Heart right ventricle (tissue), 16 donors: ENCODE measurements around the gene HDAC11. TPM values are rescaled to one million over a fixed set of nuclear protein-coding genes. Genes with fewer than 3 reads are reported as not detected.
A peak's percentile ranks its signal among the peaks of the same experiment; 100 is the strongest.
"Not testable (repeated sequence)": the region's sequence is repeated elsewhere in the genome, so short reads cannot be mapped to it uniquely, and the experiment has no call there.

Experiments
- ATAC-seq, 8 donors: fragments of 200-7000 bp; cut with Tn5 transposase; one replicate each; pipeline ENCODE4 v1.9.1; 2020; ENCODE audit warnings: mild to moderate bottlenecking in 8 of 8, moderate library complexity in 8 of 8, moderate number of reproducible peaks in 1 of 8
- DNase-seq, 2 donors: peaks; one replicate each; pipeline ENCODE4 v3.0.0-alpha.2; 2020
- H3K27ac ChIP-seq, 10 donors: fragments of 200-600 bp; sonication (generic) in 2 of 10; one replicate each; pipeline versions ENCODE4 v1.5.0 to v1.8.0; 2020 to 2022; ENCODE audit warnings: mild to moderate bottlenecking in 3 of 10
- H3K27me3 ChIP-seq, 7 donors: fragments of 200-600 bp; one replicate each; pipeline ENCODE4 v1.8.0; 2021 to 2022; ENCODE audit warnings: mild to moderate bottlenecking in 2 of 7
- H3K36me3 ChIP-seq, 9 donors: fragments of 200-600 bp; sonication (generic) in 1 of 9; one replicate each; pipeline versions ENCODE4 v1.5.0 to v1.8.0; 2020 to 2022; ENCODE audit warnings: mild to moderate bottlenecking in 2 of 9
- H3K4me1 ChIP-seq, 9 donors: fragments of 200-600 bp; sonication (generic) in 1 of 9; one replicate each; pipeline versions ENCODE4 v1.5.0 to v1.8.0; 2020 to 2022; ENCODE audit warnings: mild to moderate bottlenecking in 4 of 9
- H3K4me3 ChIP-seq, 10 donors: fragments of 200-600 bp; sonication (generic) in 2 of 10; one replicate each; pipeline versions ENCODE4 v1.5.0 to v1.8.0; 2020 to 2022; ENCODE audit warnings: mild to moderate bottlenecking in 7 of 10, moderate library complexity in 2 of 10
- H3K9me3 ChIP-seq, 11 donors: fragments of 200-600 bp in 10 of 11; sonication (generic) in 2 of 11; one replicate each; pipeline versions ENCODE4 v1.5.0 to v1.8.0; 2013 to 2022; ENCODE audit warnings: mild to moderate bottlenecking in 2 of 11, control low read depth in 1 of 11, moderate library complexity in 1 of 11
- WGBS, 2 donors: extraction: QIAGEN DNeasy Blood & Tissue Kit; methylation state at CpG; one replicate each; pipeline ENCODE4 v1.1.7; 2013; ENCODE audit warnings: inconsistent platforms in 1 of 2; 5-methylcytosine and 5-hydroxymethylcytosine counted together
- intact Hi-C, 10 donors: fragments of 100-400 bp; cut with DNase I; formaldehyde crosslinking; loops; one replicate each; pipeline versions ENCODE4 v1.11.1 to v1.14.2; 2022
- polyA plus RNA-seq, 2 donors: library from polyadenylated mRNA; stranded (reverse); fragments of 200-250 nt; gene quantifications; one replicate each; pipeline ENCODE4 v1.2.3, GENCODE V29; 2013
- total RNA-seq, 10 donors: library from RNA; stranded (reverse); fragmentation: NEBNext Ultra II Directional in 3 of 10; extraction: Animal tissue kit (Norgen Biotek cat#: 25700) in 3 of 10; gene quantifications; one replicate each; pipeline versions ENCODE4 v1.2.1 to v1.2.4, GENCODE V29; 2021 to 2023
- TF ChIP-seq, protein P1 (sequence below), 9 donors: fragments of 200-600 bp; sonication (generic) in 2 of 9; IDR thresholded peaks; one replicate each; pipeline versions ENCODE4 v1.5.0 to v1.8.0; 2021 to 2022; ENCODE audit warnings: antibody characterized with exemption in 9 of 9, mild to moderate bottlenecking in 5 of 9, moderate library complexity in 1 of 9
- donor health status: Arrhythmogenic right ventricular cardiomyopathy.
- donor health status: ischemic (EF 13 %, LVEDD 7.1; RV severe dilation, severe dysfunction).
- donor health status: healthy with polysubstance abuse.
- donor health status: DM: no; HTN: yes; CAD: no.
- donor health status: DM: no; HTN: no; CAD: no.
- donor health status: ischemic (EF 25% LVEDD 6.9; RV normal size, moderate dysfunction).
- donor health status: ischemic (EF 25% LVEDD 5.7; RV mildly dilated, moderate dysfunction).
- donor health status: healthy.
- donor health status: DM: yes; HTN: yes; CAD: no.
- donor health status: Ischemic cardiomyopathy.
- donor health status: ischemic (EF 35%, LVEDD 5.7; RV mildly dilated, moderate dysfunction).
- donor health status: nonischemic (EF 11% LVEDD 7.7; RV severe dilation, severe dysfunction).
- donor health status: DM: yes; HTN: yes; CAD: no.
- donor health status: PGD.
- donor health status: ischemic (EF 29% LVEDD 5.4; RV normal size, mild dysfunction).
- donor health status: nonischemic (EF 23%, LVEDD 6.1; RV moderate dilation, normal function).

Gene HDAC11
- total and polyA plus RNA-seq, 12 donors = 15.9 to 46.0 (median 33.3) TPM

DNA sequence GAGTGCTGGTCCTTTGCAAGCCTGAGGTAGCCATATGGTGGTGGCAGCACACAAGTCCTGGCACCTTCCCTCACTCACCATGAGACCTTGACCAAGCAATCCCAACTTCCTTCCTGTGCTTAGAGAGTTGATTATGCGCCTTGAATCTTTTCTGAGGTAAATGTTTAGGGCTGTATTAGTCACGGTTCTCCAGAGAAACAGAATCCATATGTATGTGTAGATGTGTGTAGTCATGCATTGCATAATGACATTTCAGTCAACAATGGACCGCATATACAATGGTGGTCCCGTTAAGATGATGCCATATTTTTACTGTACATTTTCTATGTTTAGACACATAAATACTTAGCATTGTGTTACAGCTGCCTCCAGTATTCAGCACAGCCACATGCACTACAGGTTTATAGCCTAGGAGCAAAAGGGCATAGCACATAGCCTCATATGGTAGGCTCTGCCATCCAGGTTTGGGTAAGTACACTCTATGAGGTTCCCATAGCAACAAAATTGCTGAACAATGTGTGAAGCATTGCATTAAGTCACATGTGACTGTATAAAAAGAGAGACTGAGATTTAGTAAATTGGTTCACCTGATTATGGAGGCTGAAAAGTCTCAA, 39.8 kb upstream of the HDAC11 start:
- no peak overlapping the region for H3K27ac ChIP-seq
- intact Hi-C loops = no loop called here
- H3K4me1 ChIP-seq = no peaks in the 10 kb centered on the region
- no peaks in the 10 kb centered on the region for H3K36me3 ChIP-seq
- DNase-seq = no peak
- ATAC-seq = no peak
- no peaks in the 10 kb centered on the region for H3K9me3 ChIP-seq
- TF ChIP-seq, protein P1, sequence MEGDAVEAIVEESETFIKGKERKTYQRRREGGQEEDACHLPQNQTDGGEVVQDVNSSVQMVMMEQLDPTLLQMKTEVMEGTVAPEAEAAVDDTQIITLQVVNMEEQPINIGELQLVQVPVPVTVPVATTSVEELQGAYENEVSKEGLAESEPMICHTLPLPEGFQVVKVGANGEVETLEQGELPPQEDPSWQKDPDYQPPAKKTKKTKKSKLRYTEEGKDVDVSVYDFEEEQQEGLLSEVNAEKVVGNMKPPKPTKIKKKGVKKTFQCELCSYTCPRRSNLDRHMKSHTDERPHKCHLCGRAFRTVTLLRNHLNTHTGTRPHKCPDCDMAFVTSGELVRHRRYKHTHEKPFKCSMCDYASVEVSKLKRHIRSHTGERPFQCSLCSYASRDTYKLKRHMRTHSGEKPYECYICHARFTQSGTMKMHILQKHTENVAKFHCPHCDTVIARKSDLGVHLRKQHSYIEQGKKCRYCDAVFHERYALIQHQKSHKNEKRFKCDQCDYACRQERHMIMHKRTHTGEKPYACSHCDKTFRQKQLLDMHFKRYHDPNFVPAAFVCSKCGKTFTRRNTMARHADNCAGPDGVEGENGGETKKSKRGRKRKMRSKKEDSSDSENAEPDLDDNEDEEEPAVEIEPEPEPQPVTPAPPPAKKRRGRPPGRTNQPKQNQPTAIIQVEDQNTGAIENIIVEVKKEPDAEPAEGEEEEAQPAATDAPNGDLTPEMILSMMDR (IDR thresholded peaks at IDR 0.05) = no peak
- peaks cover 0 to 15% (median 3%) of the 10 kb centered on the region in 7 donors for H3K27me3 ChIP-seq
- 79 to 83% methylated on average over 4 of the region's 4 CpGs for WGBS, 2 donors
- no peak overlapping the region for H3K4me3 ChIP-seq

DNA sequence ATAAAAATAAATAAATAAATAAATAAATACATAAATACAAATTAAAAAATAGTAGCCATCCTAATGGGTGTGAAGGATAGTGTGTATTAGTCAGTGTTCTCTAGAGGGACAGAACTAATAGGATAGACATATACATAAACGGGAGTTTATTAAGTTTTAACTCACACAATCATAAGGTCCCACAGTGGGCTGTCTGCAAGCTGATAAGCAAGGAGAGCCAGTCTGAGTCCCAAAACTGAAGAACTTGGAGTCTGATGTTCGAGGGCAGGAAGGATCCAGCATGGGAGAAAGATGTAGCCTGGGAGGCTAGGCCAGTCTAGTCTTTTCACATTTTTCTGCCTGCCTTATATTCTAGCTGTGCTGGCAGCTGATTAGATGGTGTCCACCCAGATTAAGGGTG, 37.2 kb upstream of the HDAC11 start:
- H3K4me3 ChIP-seq, H3K9me3 ChIP-seq, H3K27ac ChIP-seq, ATAC-seq, DNase-seq, H3K27me3 ChIP-seq, intact Hi-C loops, H3K36me3 ChIP-seq, H3K4me1 ChIP-seq: not testable (repeated sequence)
- 82 to 89% methylated on average over 2 of the region's 2 CpGs for WGBS, 2 donors

DNA sequence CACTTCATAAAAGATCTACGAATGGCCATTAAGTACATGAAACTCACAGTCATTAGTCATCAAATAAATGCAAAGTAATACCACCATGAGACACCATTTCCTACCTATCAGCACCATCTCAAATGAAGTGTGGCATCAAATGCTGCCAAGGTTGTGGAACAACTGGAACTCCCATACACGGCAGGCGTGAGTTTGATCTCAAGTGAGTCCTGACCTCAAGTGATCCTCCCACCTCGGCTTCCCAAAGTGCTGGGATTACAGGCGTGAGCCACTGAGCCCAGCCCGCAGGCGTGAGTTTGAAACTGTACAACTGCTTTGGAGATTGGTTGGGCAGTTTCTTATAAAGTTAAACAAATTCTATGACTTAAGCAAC, 28.8 kb upstream of the HDAC11 start:
- TF ChIP-seq, protein P1 (IDR thresholded peaks at IDR 0.05) = no peak
- intact Hi-C loops = loop anchor here in 4 of 10 donors (1.0 to 10.0 kb wide), 4 partner anchors 166 to 456 kb away; no protein-coding TSS in a partner anchor
- peaks cover 0 to 18% (median 6%) of the 10 kb centered on the region in 9 donors for H3K4me1 ChIP-seq
- H3K4me3 ChIP-seq = peak overlapping the region; percentile 22 to 66 (median 54)
- DNase-seq (no peak), ATAC-seq (peak in 5 of 8 donors; percentile 10 to 36 (median 28))
- no peaks in the 10 kb centered on the region for H3K9me3 ChIP-seq
- no peaks in the 10 kb centered on the region for H3K27me3 ChIP-seq
- peak overlapping the region in 8 of 10 donors; percentile 52 to 87 (median 74) for H3K27ac ChIP-seq
- H3K36me3 ChIP-seq = no peaks in the 10 kb centered on the region
- 6 to 8% methylated on average over 7 of the region's 7 CpGs for WGBS, 2 donors

DNA sequence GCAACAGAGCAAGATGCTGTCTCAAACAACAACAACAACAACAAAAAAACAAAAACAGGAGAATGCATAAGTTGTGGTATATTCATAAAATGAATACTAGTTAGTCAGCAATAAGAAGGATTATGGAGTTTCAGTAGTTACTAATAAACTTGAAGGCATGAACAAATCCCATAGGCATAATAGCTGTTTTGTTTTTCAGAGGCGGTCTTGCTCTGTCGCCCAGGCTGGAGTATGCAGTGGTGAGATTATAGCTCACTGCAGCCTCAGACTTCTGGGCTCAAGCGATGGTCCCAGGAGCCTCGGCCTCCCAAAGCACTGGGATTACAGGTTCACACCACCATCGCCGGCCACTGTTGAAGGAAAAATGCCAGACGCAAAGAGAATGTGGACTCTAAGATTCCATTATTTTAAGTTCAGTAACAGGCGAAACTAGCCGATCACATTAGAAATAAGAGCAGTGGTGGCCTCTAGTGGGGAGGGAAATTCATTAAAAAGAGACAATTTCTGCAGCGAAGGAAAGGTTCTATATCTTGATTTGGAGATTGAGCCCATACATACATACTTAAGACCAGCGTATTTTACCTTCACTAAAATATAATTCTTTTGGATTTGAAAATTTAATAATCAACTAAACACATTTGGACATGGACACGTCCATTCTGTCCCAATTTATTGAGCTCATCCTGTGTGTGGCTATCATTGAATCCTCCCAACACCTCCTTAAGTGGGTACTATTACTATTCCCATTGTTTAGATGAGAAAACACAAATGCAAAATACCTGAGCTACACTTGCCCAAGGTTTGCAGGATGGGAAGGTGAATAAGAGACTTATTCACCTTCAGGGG, 27.4 kb upstream of the HDAC11 start:
- H3K36me3 ChIP-seq = no peaks in the 10 kb centered on the region
- intact Hi-C loops = loop anchor here in 7 of 10 donors (1.0 to 10.0 kb wide), 7 partner anchors 14 to 458 kb away; no protein-coding TSS in a partner anchor
- peak in 1 of 2 donors; percentile 57 for DNase-seq
- peak overlapping the region in 8 of 10 donors; percentile 41 to 85 (median 71) for H3K27ac ChIP-seq
- no peaks in the 10 kb centered on the region for H3K27me3 ChIP-seq
- H3K9me3 ChIP-seq = no peaks in the 10 kb centered on the region
- TF ChIP-seq, protein P1 (IDR thresholded peaks at IDR 0.05) = peak; percentile 36 to 77 (median 60)
- peaks cover 0 to 18% (median 6%) of the 10 kb centered on the region in 9 donors for H3K4me1 ChIP-seq
- 18 to 27% methylated on average over 12 of the region's 12 CpGs for WGBS, 2 donors
- peak overlapping the region in 8 of 10 donors; percentile 43 to 66 (median 56) for H3K4me3 ChIP-seq
- ATAC-seq = peak in 7 of 8 donors; percentile 24 to 75 (median 62)
